IMR-90 (cell line): ENCODE data around the gene PLPPR3. TPM values are rescaled to one million over a fixed set of nuclear protein-coding genes. Genes with fewer than 3 reads are reported as not detected.

ENCODE experiments used
- ATAC-seq: fragments of 200-7000 bp; cut with Tn5 transposase; 2 replicates; pipeline ENCODE4 v1.9.1; 2020; ENCODE audit warnings: low read depth, mild to moderate bottlenecking, moderate library complexity
- BruUV-seq: library from RNA; stranded (reverse); fragments of 400-500 nt; replicated peaks from 2 replicates; lab custom pipeline; 2021; lab: Mats Ljungman, UMichigan
- CTCF ChIA-PET: fragments of 300-600 bp; formaldehyde crosslinking; extraction: SDS; loops from one replicate; lab custom pipeline; 2021; ENCODE audit warnings: antibody characterized with exemption; lab: Yijun Ruan, JAX
- POLR2A ChIA-PET: fragments of 300-600 bp; sonication (Branson Sonifier 250); formaldehyde crosslinking; loops from one replicate; lab custom pipeline; 2022; ENCODE audit warnings: antibody characterized with exemption; ENCODE audit not compliant: unreplicated experiment; lab: Charles Lee
- DNase-seq: peaks from one replicate; pipeline ENCODE4 v3.0.0; 2013
- H2AFZ ChIP-seq: replicated peaks from 2 replicates; pipeline ENCODE3; 2013; ENCODE audit warnings: low read length, mild to moderate bottlenecking; ENCODE audit not compliant: poor library complexity
- H2AK5ac ChIP-seq: 2 replicates; pipeline ENCODE4 v1.6.1; 2013; ENCODE audit warnings: low read depth, low read length, inconsistent platforms
- H2AK9ac ChIP-seq: replicated peaks from 2 replicates; pipeline ENCODE3; 2013; ENCODE audit warnings: mild to moderate bottlenecking, low read depth, low read length, moderate library complexity; ENCODE audit not compliant: poor library complexity
- H2BK120ac ChIP-seq: 2 replicates; pipeline ENCODE4 v1.6.1; 2013; ENCODE audit warnings: low read depth, low read length, inconsistent platforms
- H2BK15ac ChIP-seq: 3 replicates; pipeline ENCODE4 v1.6.1; 2013; ENCODE audit warnings: low read depth, low read length, inconsistent platforms
- H2BK20ac ChIP-seq: 2 replicates; pipeline ENCODE4 v1.6.1; 2013; ENCODE audit warnings: low read depth, mild to moderate bottlenecking, inconsistent platforms, low read length, moderate library complexity
- H2BK5ac ChIP-seq: 2 replicates; pipeline ENCODE4 v1.6.1; 2013; ENCODE audit warnings: mild to moderate bottlenecking, low read depth, low read length, inconsistent platforms; ENCODE audit not compliant: poor library complexity, severe bottlenecking
- H3K14ac ChIP-seq: replicated peaks from 2 replicates; pipeline ENCODE4 v1.6.1; 2013; ENCODE audit warnings: low read depth, low read length, inconsistent platforms
- H3K18ac ChIP-seq: 2 replicates; pipeline ENCODE4 v1.6.1; 2013; ENCODE audit warnings: low read depth, low read length, control low read depth
- H3K23ac ChIP-seq: 2 replicates; pipeline ENCODE4 v1.6.1; 2013; ENCODE audit warnings: low read depth, low read length, inconsistent platforms
- H3K27ac ChIP-seq: 2 replicates; pipeline ENCODE4 v1.5.1; 2013; ENCODE audit warnings: mild to moderate bottlenecking, control low read depth, low read length; ENCODE audit not compliant: insufficient read depth
- H3K27me3 ChIP-seq: 2 replicates; pipeline ENCODE4 v1.6.1; 2013; ENCODE audit warnings: low read length; ENCODE audit not compliant: control insufficient read depth, insufficient read depth
- H3K36me3 ChIP-seq: 2 replicates; pipeline ENCODE4 v1.6.1; 2013; ENCODE audit warnings: low read length, mixed read lengths; ENCODE audit not compliant: control insufficient read depth, insufficient read depth
- H3K4ac ChIP-seq: 2 replicates; pipeline ENCODE4 v1.6.1; 2013; ENCODE audit warnings: low read depth, low read length, inconsistent platforms
- H3K4me1 ChIP-seq: 2 replicates; pipeline ENCODE4 v1.6.1; 2013; ENCODE audit warnings: low read length, mixed read lengths; ENCODE audit not compliant: control insufficient read depth, insufficient read depth
- H3K4me2 ChIP-seq: 2 replicates; pipeline ENCODE4 v1.6.1; 2013; ENCODE audit warnings: low read depth, mild to moderate bottlenecking, control low read depth, low read length, moderate library complexity
- H3K4me3 ChIP-seq: 2 replicates; pipeline ENCODE4 v1.5.1; 2013; ENCODE audit warnings: low read depth, mild to moderate bottlenecking, control low read depth, low read length, moderate library complexity; ENCODE audit not compliant: insufficient read depth
- H3K56ac ChIP-seq: 2 replicates; pipeline ENCODE4 v1.6.1; 2013; ENCODE audit warnings: low read length, inconsistent platforms; ENCODE audit not compliant: insufficient read depth; ENCODE audit errors: extremely low read depth
- H3K79me1 ChIP-seq, 2 experiments: 2 replicates each; pipeline ENCODE4 v1.6.1; 2013; ENCODE audit warnings: low read length in 2 of 2, inconsistent platforms in 1 of 2, low read depth in 1 of 2
- H3K9ac ChIP-seq: 2 replicates; pipeline ENCODE4 v1.6.1; 2013; ENCODE audit warnings: low read depth, low read length, control low read depth
- H3K9me1 ChIP-seq: 2 replicates; pipeline ENCODE4 v1.6.1; 2013; ENCODE audit warnings: low read length, inconsistent platforms; ENCODE audit not compliant: insufficient read depth
- H3K9me3 ChIP-seq: 2 replicates; pipeline ENCODE4 v1.6.1; 2013; ENCODE audit warnings: low read length; ENCODE audit not compliant: control insufficient read depth, insufficient read depth
- H4K20me1 ChIP-seq: 2 replicates; pipeline ENCODE4 v1.6.1; 2013; ENCODE audit warnings: low read length, inconsistent platforms; ENCODE audit not compliant: insufficient read depth
- H4K5ac ChIP-seq: 2 replicates; pipeline ENCODE4 v1.6.1; 2013; ENCODE audit warnings: mild to moderate bottlenecking, low read depth, low read length, control low read depth
- H4K8ac ChIP-seq, 2 experiments: 2 replicates each; pipeline ENCODE4 v1.6.1; 2013; ENCODE audit warnings: low read depth in 2 of 2, low read length in 2 of 2, control low read depth in 1 of 2, inconsistent platforms in 1 of 2
- H4K91ac ChIP-seq: 2 replicates; pipeline ENCODE4 v1.6.1; 2013; ENCODE audit warnings: low read depth, low read length, inconsistent platforms; ENCODE audit not compliant: insufficient read depth
- BHLHE40 ChIP-seq: fragments of 150-350 bp; IDR thresholded peaks from 2 replicates; pipeline ENCODE4 v1.6.1; 2016; ENCODE audit warnings: mild to moderate bottlenecking, low read depth, low read length
- CHD1 ChIP-seq: IDR thresholded peaks from 2 replicates; pipeline ENCODE4 v1.6.1; 2012; ENCODE audit warnings: low read depth, low read length, improper control_type of control experiment
- FOS ChIP-seq: fragments of 150-350 bp; IDR thresholded peaks from 2 replicates; pipeline ENCODE4 v1.6.1; 2016; ENCODE audit warnings: low read depth, low read length
- MAFK ChIP-seq: IDR thresholded peaks from 2 replicates; pipeline ENCODE4 v1.6.1; 2012; ENCODE audit warnings: low read depth, low read length, improper control_type of control experiment
- MAZ ChIP-seq: IDR thresholded peaks from 2 replicates; pipeline ENCODE4 v1.6.1; 2012; ENCODE audit warnings: low read depth, mild to moderate bottlenecking, low read length, improper control_type of control experiment, moderate library complexity, borderline replicate concordance
- NFE2L2 ChIP-seq: fragments of 150-350 bp; IDR thresholded peaks from 2 replicates; pipeline ENCODE4 v1.6.1; 2016; ENCODE audit warnings: low read depth, mild to moderate bottlenecking, low read length
- POLR2A ChIP-seq: IDR thresholded peaks from 2 replicates; pipeline ENCODE4 v1.6.1; 2012; ENCODE audit warnings: mild to moderate bottlenecking, low read depth, low read length
- RAD21 ChIP-seq: IDR thresholded peaks from 2 replicates; pipeline ENCODE4 v1.6.1; 2012; ENCODE audit warnings: low read length, improper control_type of control experiment
- RFX5 ChIP-seq: IDR thresholded peaks from 2 replicates; pipeline ENCODE4 v1.8.0; 2012; ENCODE audit warnings: low read depth, mild to moderate bottlenecking, low read length, moderate library complexity
- WGBS, 2 experiments: methylation state at CpG; one replicate each; pipeline versions ENCODE4 v1.1.5 to v1.1.7; 2013; ENCODE audit warnings: missing lambda C conversion rate in 2 of 2; ENCODE audit not compliant: insufficient read length in 1 of 2; ENCODE audit errors: extremely low coverage in 2 of 2; 5-methylcytosine and 5-hydroxymethylcytosine counted together
- dilution Hi-C: fragments of 300-500 bp; cut with HindIII; formaldehyde crosslinking; loops from one replicate; pipeline ENCODE4 v1.14.3; 2018; ENCODE audit warnings: low sequenced_read_pairs; ENCODE audit not compliant: unreplicated experiment
- in situ Hi-C: fragments of 300-500 bp; cut with MboI; formaldehyde crosslinking; loops from 3 replicates; pipeline ENCODE4 v1.14.3; 2019; ENCODE audit warnings: low sequenced_read_pairs, inconsistent platforms, mixed read lengths
- intact Hi-C: fragments of 100-400 bp; cut with micrococcal nuclease; formaldehyde crosslinking; loops from 2 replicates; pipeline ENCODE4 v1.10.0; 2022
- polyA plus RNA-seq, 3 experiments: library from polyadenylated mRNA; depleted of rRNA; stranded (reverse); fragments of >200 nt; gene quantifications; 2 replicates each; pipeline ENCODE4 v1.2.3, GENCODE V29; 2012; ENCODE audit warnings: low replicate concordance in 1 of 3
- total RNA-seq: library from RNA; depleted of rRNA; stranded (reverse); fragments of >200 nt; gene quantifications from 2 replicates; pipeline ENCODE4 v1.2.3, GENCODE V29; 2012
- TF ChIP-seq, protein P1 (sequence below): fragments of 150-350 bp; IDR thresholded peaks from 2 replicates; pipeline ENCODE4 v1.6.1; 2017; ENCODE audit warnings: mild to moderate bottlenecking, antibody characterized with exemption, low read length, low read depth
- TF ChIP-seq, protein P2 (sequence below): fragments of 150-350 bp; IDR thresholded peaks from 2 replicates; pipeline ENCODE4 v1.6.1; 2016; ENCODE audit warnings: low read depth, mild to moderate bottlenecking, low read length, moderate library complexity, borderline replicate concordance

PLPPR3 gene
- total and polyA plus RNA-seq, 2 of the 4 experiments (the other 2 are of a cell fraction): 0.36 to 1.2 TPM

DNA sequence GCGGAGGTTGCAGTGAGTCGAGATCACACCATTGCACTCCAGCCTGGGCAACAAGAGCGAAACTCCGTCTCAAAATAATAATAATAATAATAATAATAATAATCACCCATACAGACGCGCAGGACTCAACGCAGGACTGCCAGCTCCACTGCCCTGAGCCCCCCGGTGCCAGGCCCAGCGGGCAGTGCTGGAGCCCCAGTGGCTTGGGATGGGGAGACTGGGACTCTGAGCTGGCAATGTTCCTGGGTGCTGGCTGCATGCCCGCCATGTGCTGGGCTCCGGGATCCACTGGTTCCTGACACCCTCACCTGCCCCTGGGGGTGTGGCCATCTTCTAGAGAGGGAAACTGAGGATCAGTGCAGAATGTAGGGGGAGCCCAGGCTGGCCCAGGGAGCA, 5.6 kb upstream of the PLPPR3 start:
- no TSS peak for BruUV-seq
- POLR2A ChIA-PET: no interaction called here

More for the DNA sequence above, 5.6 kb upstream of the PLPPR3 start:
- intact Hi-C loops (no loop called here), in situ Hi-C loops (no loop called here), dilution Hi-C loops (no loop called here)
- H3K14ac ChIP-seq: no peak overlapping the region
- no peaks in the 10 kb centered on the region for H3K9me1 ChIP-seq
- H3K4ac ChIP-seq: no peak overlapping the region
- no CpG with 5 or more reads among the region's 11 CpGs for WGBS, 2 experiments
- H3K4me1 ChIP-seq: peaks cover 3% of the 10 kb centered on the region; the same call in 1 of the 2 replicates
- H2AFZ ChIP-seq: no peak overlapping the region
- no peak overlapping the region for H4K8ac ChIP-seq
- no peak overlapping the region for H4K91ac ChIP-seq
- CTCF ChIA-PET: no interaction called here
- no peaks in the 10 kb centered on the region for H3K9me3 ChIP-seq
- ATAC-seq (no peak), DNase-seq (no peak)
- peaks cover 2% of the 10 kb centered on the region; the same call in 1 of the 2 replicates for H3K27me3 ChIP-seq
- no peak overlapping the region for H3K27ac ChIP-seq
- no peak overlapping the region for H2BK15ac ChIP-seq
- no peak overlapping the region for H3K9ac ChIP-seq
- H2BK120ac ChIP-seq: no peak overlapping the region
- H3K56ac ChIP-seq: no peak overlapping the region
- no peak overlapping the region for H3K4me2 ChIP-seq
- no peak overlapping the region for H2BK5ac ChIP-seq
- no peaks in the 10 kb centered on the region for H3K36me3 ChIP-seq
- H4K5ac ChIP-seq: no peak overlapping the region
- H4K20me1 ChIP-seq: no peaks in the 10 kb centered on the region
- no peak for TF ChIP-seq NFE2L2
- TF ChIP-seq FOS: no peak
- no peak for TF ChIP-seq BHLHE40
- no peak for TF ChIP-seq POLR2A
- TF ChIP-seq, protein P1, sequence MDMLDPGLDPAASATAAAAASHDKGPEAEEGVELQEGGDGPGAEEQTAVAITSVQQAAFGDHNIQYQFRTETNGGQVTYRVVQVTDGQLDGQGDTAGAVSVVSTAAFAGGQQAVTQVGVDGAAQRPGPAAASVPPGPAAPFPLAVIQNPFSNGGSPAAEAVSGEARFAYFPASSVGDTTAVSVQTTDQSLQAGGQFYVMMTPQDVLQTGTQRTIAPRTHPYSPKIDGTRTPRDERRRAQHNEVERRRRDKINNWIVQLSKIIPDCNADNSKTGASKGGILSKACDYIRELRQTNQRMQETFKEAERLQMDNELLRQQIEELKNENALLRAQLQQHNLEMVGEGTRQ: no peak
- TF ChIP-seq MAZ: no peak
- no peak for TF ChIP-seq RFX5
- TF ChIP-seq, protein P2, sequence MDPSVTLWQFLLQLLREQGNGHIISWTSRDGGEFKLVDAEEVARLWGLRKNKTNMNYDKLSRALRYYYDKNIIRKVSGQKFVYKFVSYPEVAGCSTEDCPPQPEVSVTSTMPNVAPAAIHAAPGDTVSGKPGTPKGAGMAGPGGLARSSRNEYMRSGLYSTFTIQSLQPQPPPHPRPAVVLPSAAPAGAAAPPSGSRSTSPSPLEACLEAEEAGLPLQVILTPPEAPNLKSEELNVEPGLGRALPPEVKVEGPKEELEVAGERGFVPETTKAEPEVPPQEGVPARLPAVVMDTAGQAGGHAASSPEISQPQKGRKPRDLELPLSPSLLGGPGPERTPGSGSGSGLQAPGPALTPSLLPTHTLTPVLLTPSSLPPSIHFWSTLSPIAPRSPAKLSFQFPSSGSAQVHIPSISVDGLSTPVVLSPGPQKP: no peak
- TF ChIP-seq RAD21: no peak
- no peak for TF ChIP-seq MAFK
- no peak for TF ChIP-seq CHD1
- no peak overlapping the region for H3K23ac ChIP-seq
- H2BK20ac ChIP-seq: no peak overlapping the region
- H3K79me1 ChIP-seq: no peaks in the 10 kb centered on the region
- no peak overlapping the region for H3K4me3 ChIP-seq
- no peak overlapping the region for H2AK5ac ChIP-seq
- no peak overlapping the region for H3K18ac ChIP-seq
- no peak overlapping the region for H2AK9ac ChIP-seq
